ENCODE measurements around the gene PRR16.

Gene PRR16

GRCh38 chr5:120529386-120529785, 65.3 kb downstream of the PRR16 start:
- H3K4me3 ChIP-seq (ENCODE audit: low read depth, low read length) = no peak overlapping the region
- DNase-seq (ENCODE audit: low read depth, low spot score) = no peak
- POLR2A ChIA-PET = no interaction called here
- CTCF ChIA-PET = no interaction called here
- TF ChIP-seq CTCF (IDR thresholded peaks at IDR 0.05; ENCODE audit: insufficient read depth, low read length, missing control alignments) = no peak

DNA sequence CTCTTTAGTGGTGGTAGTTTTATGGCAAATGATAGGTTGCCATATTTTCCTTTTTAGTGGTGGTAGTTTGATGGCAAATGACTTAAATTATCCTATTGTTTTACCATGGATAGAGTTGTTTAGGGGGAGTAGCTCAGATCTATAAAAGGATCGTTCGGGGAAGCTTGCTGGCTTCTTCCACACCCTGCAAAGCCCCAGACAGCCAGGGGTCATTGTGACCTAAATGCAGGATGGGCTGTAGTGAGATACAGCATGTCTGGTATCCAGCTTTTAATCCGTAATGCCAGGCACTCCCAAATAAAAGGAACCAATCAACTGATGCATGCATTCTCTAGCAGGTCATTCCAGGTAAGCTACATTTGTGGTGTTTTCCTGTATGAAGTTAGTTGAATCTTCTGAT, 67.1 kb downstream of the PRR16 start:
- POLR2A ChIA-PET = no interaction called here
- CTCF ChIA-PET = interaction anchor here (0.9 to 1.1 kb wide), 3 partner anchors 12 to 93 kb away, joined by 3 to 4 read pairs (median 3); no protein-coding TSS in a partner anchor

GRCh38 chr5:120532835-120533234, 68.7 kb downstream of the PRR16 start:
- no peak overlapping the region for H3K4me3 ChIP-seq (ENCODE audit: low read depth, low read length)
- no peak for DNase-seq (ENCODE audit: low read depth, low spot score)
- ChIA-PET POLR2A (no interaction called here), CTCF (no interaction called here)
- TF ChIP-seq CTCF (IDR thresholded peaks at IDR 0.05; ENCODE audit: insufficient read depth, low read length, missing control alignments) = no peak

More for the DNA sequence above, 67.1 kb downstream of the PRR16 start:
- DNase-seq (ENCODE audit: low read depth, low spot score) = no peak
- no peak overlapping the region for H3K4me3 ChIP-seq (ENCODE audit: low read depth, low read length)
- TF ChIP-seq CTCF (IDR thresholded peaks at IDR 0.05; ENCODE audit: insufficient read depth, low read length, missing control alignments) = no peak

GRCh38 chr5:120533581-120533980, 69.5 kb downstream of the PRR16 start:
- ChIA-PET POLR2A (no interaction called here), CTCF (no interaction called here)
- H3K4me3 ChIP-seq (ENCODE audit: low read depth, low read length) = no peak overlapping the region
- no peak for TF ChIP-seq CTCF (IDR thresholded peaks at IDR 0.05; ENCODE audit: insufficient read depth, low read length, missing control alignments)
- DNase-seq (ENCODE audit: low read depth, low spot score) = no peak

DNA sequence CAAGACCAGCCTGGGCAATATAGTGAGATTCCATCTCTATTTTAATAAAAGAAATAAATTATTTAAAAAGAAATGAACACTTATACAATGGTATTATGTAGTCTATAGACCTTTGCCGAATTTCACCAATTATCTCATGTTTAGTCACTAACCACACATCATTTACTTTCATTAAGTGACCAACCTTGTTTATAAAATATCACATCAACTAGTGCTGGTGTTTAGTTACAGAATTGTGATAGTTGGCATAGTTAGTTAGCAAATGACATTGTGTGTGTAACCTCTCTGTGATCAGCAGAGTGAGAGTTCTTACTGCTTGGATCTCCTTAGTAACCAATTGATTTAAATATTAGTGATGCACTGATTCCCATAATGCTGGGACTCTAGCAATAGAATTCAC, 71.8 kb downstream of the PRR16 start:
- H3K4me3 ChIP-seq (ENCODE audit: low read depth, low read length) = no peak overlapping the region
- no peak for DNase-seq (ENCODE audit: low read depth, low spot score)
- no peak for TF ChIP-seq CTCF (IDR thresholded peaks at IDR 0.05; ENCODE audit: insufficient read depth, low read length, missing control alignments)
- CTCF ChIA-PET = no interaction called here
- POLR2A ChIA-PET = no interaction called here

GRCh38 chr5:120538149-120538548, 74.0 kb downstream of the PRR16 start:
- H3K4me3 ChIP-seq (ENCODE audit: low read depth, low read length) = no peak overlapping the region
- no peak for DNase-seq (ENCODE audit: low read depth, low spot score)
- no peak for TF ChIP-seq CTCF (IDR thresholded peaks at IDR 0.05; ENCODE audit: insufficient read depth, low read length, missing control alignments)
- ChIA-PET POLR2A (no interaction called here), CTCF (no interaction called here)
